IMR-90 (cell line): ENCODE measurements around the gene RPS6KL1. TPM values are rescaled to one million over a fixed set of nuclear protein-coding genes. Genes with fewer than 3 reads are reported as not detected.
A peak's percentile ranks its signal among the peaks of the same experiment; 100 is the strongest.

Source experiments
- ATAC-seq: fragments of 200-7000 bp; cut with Tn5 transposase; 2 replicates; pipeline ENCODE4 v1.9.1; 2020; ENCODE audit warnings: low read depth, mild to moderate bottlenecking, moderate library complexity
- BruUV-seq: library from RNA; stranded (reverse); fragments of 400-500 nt; replicated peaks from 2 replicates; lab custom pipeline; 2021; lab: Mats Ljungman, UMichigan
- CTCF ChIA-PET: fragments of 300-600 bp; formaldehyde crosslinking; extraction: SDS; loops from one replicate; lab custom pipeline; 2021; ENCODE audit warnings: antibody characterized with exemption; lab: Yijun Ruan, JAX
- POLR2A ChIA-PET: fragments of 300-600 bp; sonication (Branson Sonifier 250); formaldehyde crosslinking; loops from one replicate; lab custom pipeline; 2022; ENCODE audit warnings: antibody characterized with exemption; ENCODE audit not compliant: unreplicated experiment; lab: Charles Lee
- DNase-seq: peaks from one replicate; pipeline ENCODE4 v3.0.0; 2013
- H2AFZ ChIP-seq: replicated peaks from 2 replicates; pipeline ENCODE3; 2013; ENCODE audit warnings: low read length, mild to moderate bottlenecking; ENCODE audit not compliant: poor library complexity
- H2AK5ac ChIP-seq: 2 replicates; pipeline ENCODE4 v1.6.1; 2013; ENCODE audit warnings: low read depth, low read length, inconsistent platforms
- H2AK9ac ChIP-seq: replicated peaks from 2 replicates; pipeline ENCODE3; 2013; ENCODE audit warnings: mild to moderate bottlenecking, low read depth, low read length, moderate library complexity; ENCODE audit not compliant: poor library complexity
- H2BK120ac ChIP-seq: 2 replicates; pipeline ENCODE4 v1.6.1; 2013; ENCODE audit warnings: low read depth, low read length, inconsistent platforms
- H2BK15ac ChIP-seq: 3 replicates; pipeline ENCODE4 v1.6.1; 2013; ENCODE audit warnings: low read depth, low read length, inconsistent platforms
- H2BK20ac ChIP-seq: 2 replicates; pipeline ENCODE4 v1.6.1; 2013; ENCODE audit warnings: low read depth, mild to moderate bottlenecking, inconsistent platforms, low read length, moderate library complexity
- H2BK5ac ChIP-seq: 2 replicates; pipeline ENCODE4 v1.6.1; 2013; ENCODE audit warnings: mild to moderate bottlenecking, low read depth, low read length, inconsistent platforms; ENCODE audit not compliant: poor library complexity, severe bottlenecking
- H3K14ac ChIP-seq: replicated peaks from 2 replicates; pipeline ENCODE4 v1.6.1; 2013; ENCODE audit warnings: low read depth, low read length, inconsistent platforms
- H3K18ac ChIP-seq: 2 replicates; pipeline ENCODE4 v1.6.1; 2013; ENCODE audit warnings: low read depth, low read length, control low read depth
- H3K23ac ChIP-seq: 2 replicates; pipeline ENCODE4 v1.6.1; 2013; ENCODE audit warnings: low read depth, low read length, inconsistent platforms
- H3K27ac ChIP-seq: 2 replicates; pipeline ENCODE4 v1.5.1; 2013; ENCODE audit warnings: mild to moderate bottlenecking, control low read depth, low read length; ENCODE audit not compliant: insufficient read depth
- H3K27me3 ChIP-seq: 2 replicates; pipeline ENCODE4 v1.6.1; 2013; ENCODE audit warnings: low read length; ENCODE audit not compliant: control insufficient read depth, insufficient read depth
- H3K36me3 ChIP-seq: 2 replicates; pipeline ENCODE4 v1.6.1; 2013; ENCODE audit warnings: low read length, mixed read lengths; ENCODE audit not compliant: control insufficient read depth, insufficient read depth
- H3K4ac ChIP-seq: 2 replicates; pipeline ENCODE4 v1.6.1; 2013; ENCODE audit warnings: low read depth, low read length, inconsistent platforms
- H3K4me1 ChIP-seq: 2 replicates; pipeline ENCODE4 v1.6.1; 2013; ENCODE audit warnings: low read length, mixed read lengths; ENCODE audit not compliant: control insufficient read depth, insufficient read depth
- H3K4me2 ChIP-seq: 2 replicates; pipeline ENCODE4 v1.6.1; 2013; ENCODE audit warnings: low read depth, mild to moderate bottlenecking, control low read depth, low read length, moderate library complexity
- H3K4me3 ChIP-seq: 2 replicates; pipeline ENCODE4 v1.5.1; 2013; ENCODE audit warnings: low read depth, mild to moderate bottlenecking, control low read depth, low read length, moderate library complexity; ENCODE audit not compliant: insufficient read depth
- H3K56ac ChIP-seq: 2 replicates; pipeline ENCODE4 v1.6.1; 2013; ENCODE audit warnings: low read length, inconsistent platforms; ENCODE audit not compliant: insufficient read depth; ENCODE audit errors: extremely low read depth
- H3K79me1 ChIP-seq, 2 experiments: 2 replicates each; pipeline ENCODE4 v1.6.1; 2013; ENCODE audit warnings: low read length in 2 of 2, inconsistent platforms in 1 of 2, low read depth in 1 of 2
- H3K9ac ChIP-seq: 2 replicates; pipeline ENCODE4 v1.6.1; 2013; ENCODE audit warnings: low read depth, low read length, control low read depth
- H3K9me1 ChIP-seq: 2 replicates; pipeline ENCODE4 v1.6.1; 2013; ENCODE audit warnings: low read length, inconsistent platforms; ENCODE audit not compliant: insufficient read depth
- H3K9me3 ChIP-seq: 2 replicates; pipeline ENCODE4 v1.6.1; 2013; ENCODE audit warnings: low read length; ENCODE audit not compliant: control insufficient read depth, insufficient read depth
- H4K20me1 ChIP-seq: 2 replicates; pipeline ENCODE4 v1.6.1; 2013; ENCODE audit warnings: low read length, inconsistent platforms; ENCODE audit not compliant: insufficient read depth
- H4K5ac ChIP-seq: 2 replicates; pipeline ENCODE4 v1.6.1; 2013; ENCODE audit warnings: mild to moderate bottlenecking, low read depth, low read length, control low read depth
- H4K8ac ChIP-seq, 2 experiments: 2 replicates each; pipeline ENCODE4 v1.6.1; 2013; ENCODE audit warnings: low read depth in 2 of 2, low read length in 2 of 2, control low read depth in 1 of 2, inconsistent platforms in 1 of 2
- H4K91ac ChIP-seq: 2 replicates; pipeline ENCODE4 v1.6.1; 2013; ENCODE audit warnings: low read depth, low read length, inconsistent platforms; ENCODE audit not compliant: insufficient read depth
- CTCF ChIP-seq: conservative IDR thresholded peaks from 2 replicates; pipeline ENCODE4 v1.5.1; 2012; ENCODE audit warnings: mild to moderate bottlenecking, low read depth, low read length, improper control_type of control experiment
- MXI1 ChIP-seq: IDR thresholded peaks from 2 replicates; pipeline ENCODE4 v1.6.1; 2012; ENCODE audit warnings: low read depth, mild to moderate bottlenecking, low read length, moderate library complexity, borderline replicate concordance
- RCOR1 ChIP-seq: IDR thresholded peaks from 2 replicates; pipeline ENCODE4 v1.6.1; 2012; ENCODE audit warnings: mild to moderate bottlenecking, low read length, improper control_type of control experiment; ENCODE audit not compliant: insufficient replicate concordance
- WGBS, 2 experiments: methylation state at CpG; one replicate each; pipeline versions ENCODE4 v1.1.5 to v1.1.7; 2013; ENCODE audit warnings: missing lambda C conversion rate in 2 of 2; ENCODE audit not compliant: insufficient read length in 1 of 2; ENCODE audit errors: extremely low coverage in 2 of 2; 5-methylcytosine and 5-hydroxymethylcytosine counted together
- dilution Hi-C: fragments of 300-500 bp; cut with HindIII; formaldehyde crosslinking; loops from one replicate; pipeline ENCODE4 v1.14.3; 2018; ENCODE audit warnings: low sequenced_read_pairs; ENCODE audit not compliant: unreplicated experiment
- in situ Hi-C: fragments of 300-500 bp; cut with MboI; formaldehyde crosslinking; loops from 3 replicates; pipeline ENCODE4 v1.14.3; 2019; ENCODE audit warnings: low sequenced_read_pairs, inconsistent platforms, mixed read lengths
- intact Hi-C: fragments of 100-400 bp; cut with micrococcal nuclease; formaldehyde crosslinking; loops from 2 replicates; pipeline ENCODE4 v1.10.0; 2022
- polyA plus RNA-seq, 3 experiments: library from polyadenylated mRNA; depleted of rRNA; stranded (reverse); fragments of >200 nt; gene quantifications; 2 replicates each; pipeline ENCODE4 v1.2.3, GENCODE V29; 2012; ENCODE audit warnings: low replicate concordance in 1 of 3
- total RNA-seq: library from RNA; depleted of rRNA; stranded (reverse); fragments of >200 nt; gene quantifications from 2 replicates; pipeline ENCODE4 v1.2.3, GENCODE V29; 2012
- TF ChIP-seq, protein P1 (sequence below): fragments of 150-350 bp; IDR thresholded peaks from 2 replicates; pipeline ENCODE4 v1.6.1; 2017; ENCODE audit warnings: mild to moderate bottlenecking, antibody characterized with exemption, low read length, low read depth

RPS6KL1 gene
- total and polyA plus RNA-seq, 2 of the 4 experiments (the other 2 are of a cell fraction) = 0.72 to 1.7 TPM

DNA sequence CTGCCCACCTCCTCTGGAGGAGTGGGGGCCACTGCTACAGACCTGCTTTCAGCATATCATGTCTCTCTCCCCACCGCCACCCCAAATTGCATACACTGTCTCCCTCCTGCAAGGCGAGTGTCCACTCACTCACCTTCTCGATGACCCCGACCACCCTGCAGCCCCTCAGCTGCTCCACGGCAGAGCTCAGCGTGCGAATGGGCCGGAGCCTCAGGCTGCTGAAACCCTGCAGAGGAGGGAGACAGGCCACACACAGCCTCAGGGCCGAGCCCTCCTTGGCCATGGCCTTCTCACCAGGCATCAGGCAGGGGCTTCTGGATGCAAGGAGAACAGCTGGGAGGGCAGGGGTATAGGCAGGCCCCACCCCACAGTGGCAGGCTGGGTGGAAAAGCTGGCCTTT is 4.7 kb downstream of the RPS6KL1 start:
- Histone ChIP-seq H3K4me2 (no peak overlapping the region), H3K27me3 (no peaks in the 10 kb centered on the region), H3K79me1 (no peaks in the 10 kb centered on the region), H3K36me3 (no peaks in the 10 kb centered on the region), H2AFZ (peak overlapping the region; percentile 33), H3K18ac (no peak overlapping the region), H3K4ac (no peak overlapping the region), H4K20me1 (no peaks in the 10 kb centered on the region), H2BK15ac (no peak overlapping the region), H3K56ac (no peak overlapping the region), H2BK5ac (no peak overlapping the region), H3K23ac (no peak overlapping the region), H3K4me3 (no peak overlapping the region), H2BK120ac (no peak overlapping the region), H4K91ac (no peak overlapping the region), H3K9me3 (no peaks in the 10 kb centered on the region), H3K9me1 (0 out of 2 replicates have a peak, but pooled peaks cover 2% of the 10 kb centered on the region), H3K14ac (no peak overlapping the region), H4K5ac (no peak overlapping the region), H2AK5ac (no peak overlapping the region), H4K8ac (no peak overlapping the region), H2BK20ac (no peak overlapping the region), H3K9ac (no peak overlapping the region), H3K4me1 (peaks cover 4% of the 10 kb centered on the region; the same call in 1 of the 2 replicates), H3K27ac (no peak overlapping the region), H2AK9ac (peak overlapping the region; percentile 57)
- ATAC-seq (no peak), DNase-seq (no peak)
- in situ Hi-C loops (loop anchor here (10.0 kb wide), 1 partner anchor 386 kb away; no protein-coding TSS in a partner anchor), intact Hi-C loops (no loop called here), dilution Hi-C loops (no loop called here)
- 91% methylated on average over 4 of the region's 9 CpGs; no CpG with 5 or more reads in 1 of the 2 experiments for WGBS, 2 experiments
- TF ChIP-seq CTCF (no peak), RCOR1 (no peak), MXI1 (no peak)
- TF ChIP-seq, protein P1, sequence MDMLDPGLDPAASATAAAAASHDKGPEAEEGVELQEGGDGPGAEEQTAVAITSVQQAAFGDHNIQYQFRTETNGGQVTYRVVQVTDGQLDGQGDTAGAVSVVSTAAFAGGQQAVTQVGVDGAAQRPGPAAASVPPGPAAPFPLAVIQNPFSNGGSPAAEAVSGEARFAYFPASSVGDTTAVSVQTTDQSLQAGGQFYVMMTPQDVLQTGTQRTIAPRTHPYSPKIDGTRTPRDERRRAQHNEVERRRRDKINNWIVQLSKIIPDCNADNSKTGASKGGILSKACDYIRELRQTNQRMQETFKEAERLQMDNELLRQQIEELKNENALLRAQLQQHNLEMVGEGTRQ = no peak
- CTCF ChIA-PET = no interaction called here
- POLR2A ChIA-PET = no interaction called here
- BruUV-seq = no TSS peak
